ENCODE measurements around the gene APOLD1. TPM values are rescaled to one million over a fixed set of nuclear protein-coding genes. Genes with fewer than 3 reads are reported as not detected.

The APOLD1 gene
- total and polyA plus RNA-seq, 4 donors, result 1.4 to 5.1 (median 2.6) TPM

GRCh38 chr12:12821975-12822374, 36.5 kb downstream of the APOLD1 start:
- 93% methylated on average over 6 of the region's 6 CpGs for WGBS
- TF ChIP-seq SP1 (IDR thresholded peaks at IDR 0.05), result no peak
- no peak for TF ChIP-seq MAX (IDR thresholded peaks at IDR 0.05)
- TF ChIP-seq GABPA (IDR thresholded peaks at IDR 0.05 in 1 of 2, conservative IDR thresholded peaks at IDR 0.05 in 1 of 2), result no peak
- no peak for TF ChIP-seq FOXA1 (IDR thresholded peaks at IDR 0.05)
- no peak for TF ChIP-seq CTCF (IDR thresholded peaks at IDR 0.05; ENCODE audit: low read depth, low read length, missing input control)
- no peak for TF ChIP-seq NR2F2 (IDR thresholded peaks at IDR 0.05)
- TF ChIP-seq ZBTB33 (IDR thresholded peaks at IDR 0.05), result no peak
- TF ChIP-seq HNF4G (IDR thresholded peaks at IDR 0.05), result no peak
- TF ChIP-seq FOXA2 (IDR thresholded peaks at IDR 0.05), result no peak
- no peak for TF ChIP-seq JUND (IDR thresholded peaks at IDR 0.05)
- TF ChIP-seq HNF4A (conservative IDR thresholded peaks at IDR 0.05), result no peak
- no peak for TF ChIP-seq ATF3 (IDR thresholded peaks at IDR 0.05)
- no peak for TF ChIP-seq YY1 (IDR thresholded peaks at IDR 0.05)
- TF ChIP-seq TAF1 (conservative IDR thresholded peaks at IDR 0.05), result no peak
- no peak for TF ChIP-seq REST (IDR thresholded peaks at IDR 0.05)
- TF ChIP-seq RXRA (IDR thresholded peaks at IDR 0.05), result no peak
- no peak for TF ChIP-seq RAD21 (IDR thresholded peaks at IDR 0.05)
- DNase-seq (ENCODE audit: low spot score), result no peak
- H3K27me3 ChIP-seq (ENCODE audit: control insufficient read depth in 4 of 4, insufficient read depth in 4 of 4, low read length in 3 of 4), result no peaks in the 10 kb centered on the region
- H3K36me3 ChIP-seq (ENCODE audit: control insufficient read depth in 4 of 4, insufficient read depth in 3 of 4, low read depth in 1 of 4, low read length in 3 of 4), result peaks cover 10 to 60% (median 56%) of the 10 kb centered on the region in 4 donors
- H3K9me3 ChIP-seq (ENCODE audit: control insufficient read depth in 4 of 4, low read length in 3 of 4), result no peaks in the 10 kb centered on the region
- H3K9ac ChIP-seq (ENCODE audit: low read depth in 1 of 2, low read length in 2 of 2), result no peak overlapping the region
- H3K27ac ChIP-seq (ENCODE audit: low read depth in 1 of 2, low read length in 2 of 2), result no peak overlapping the region
- H3K4me1 ChIP-seq (ENCODE audit: control insufficient read depth in 4 of 4, insufficient read depth in 4 of 4, low read length in 3 of 4), result no peaks in the 10 kb centered on the region
- H3K4me3 ChIP-seq (ENCODE audit: low read depth in 1 of 3, low read length in 3 of 3), result no peak overlapping the region

- Histone ChIP-seq H3K36me3 (ENCODE audit: control insufficient read depth in 4 of 4, insufficient read depth in 3 of 4, low read depth in 1 of 4, low read length in 3 of 4) (peaks cover 17 to 67% (median 62%) of the 10 kb centered on the region in 4 donors), H3K4me3 (ENCODE audit: low read depth in 1 of 3, low read length in 3 of 3) (no peak overlapping the region), H3K9me3 (ENCODE audit: control insufficient read depth in 4 of 4, low read length in 3 of 4) (no peaks in the 10 kb centered on the region), H3K27me3 (ENCODE audit: control insufficient read depth in 4 of 4, insufficient read depth in 4 of 4, low read length in 3 of 4) (no peaks in the 10 kb centered on the region), H3K27ac (ENCODE audit: low read depth in 1 of 2, low read length in 2 of 2) (no peak overlapping the region), H3K4me1 (ENCODE audit: control insufficient read depth in 4 of 4, insufficient read depth in 4 of 4, low read length in 3 of 4) (no peaks in the 10 kb centered on the region), H3K9ac (ENCODE audit: low read depth in 1 of 2, low read length in 2 of 2) (no peak overlapping the region)
- DNase-seq (ENCODE audit: low spot score), result no peak
- 98% methylated on average over 4 of the region's 4 CpGs for WGBS
- TF ChIP-seq EGR1 (IDR thresholded peaks at IDR 0.05; ENCODE audit: low read depth in 2 of 2) (no peak), FOXA2 (IDR thresholded peaks at IDR 0.05) (no peak), CTCF (IDR thresholded peaks at IDR 0.05; ENCODE audit: low read depth, low read length, missing input control) (no peak)
Observed at GRCh38 chr12:12822886-12823285, 37.4 kb downstream of the APOLD1 start.

Measured in liver (tissue), 9 donors.